GM19452 (cell line): ENCODE measurements around the gene ASIC1.

ENCODE experiments used
- ATAC-seq: cut with Tn5 transposase; IDR thresholded peaks from one replicate; pipeline ENCODE4 v1.9.1; 2021; ENCODE audit not compliant: unreplicated experiment

The ASIC1 gene

DNA sequence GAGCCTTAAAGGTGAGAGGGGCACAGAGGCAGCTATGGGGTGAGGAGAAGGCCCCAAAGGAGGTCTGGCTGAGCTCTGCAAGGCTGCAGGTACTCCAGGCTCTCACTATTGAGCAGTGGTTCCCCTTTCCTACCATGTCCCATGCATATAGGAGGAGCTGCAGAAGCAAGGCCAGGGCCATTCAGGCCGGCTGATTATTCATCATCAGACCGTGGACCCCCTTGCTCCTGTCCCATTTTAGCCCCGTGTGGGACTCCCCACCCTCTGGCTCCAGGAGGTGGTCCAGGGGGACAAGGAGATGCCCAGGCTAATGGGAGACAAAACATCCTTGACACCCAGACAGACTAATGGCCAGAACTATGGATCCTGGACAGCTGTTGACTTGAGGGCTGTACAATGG is 49.5 kb downstream of the ASIC1 start:
- ATAC-seq: no peak

DNA sequence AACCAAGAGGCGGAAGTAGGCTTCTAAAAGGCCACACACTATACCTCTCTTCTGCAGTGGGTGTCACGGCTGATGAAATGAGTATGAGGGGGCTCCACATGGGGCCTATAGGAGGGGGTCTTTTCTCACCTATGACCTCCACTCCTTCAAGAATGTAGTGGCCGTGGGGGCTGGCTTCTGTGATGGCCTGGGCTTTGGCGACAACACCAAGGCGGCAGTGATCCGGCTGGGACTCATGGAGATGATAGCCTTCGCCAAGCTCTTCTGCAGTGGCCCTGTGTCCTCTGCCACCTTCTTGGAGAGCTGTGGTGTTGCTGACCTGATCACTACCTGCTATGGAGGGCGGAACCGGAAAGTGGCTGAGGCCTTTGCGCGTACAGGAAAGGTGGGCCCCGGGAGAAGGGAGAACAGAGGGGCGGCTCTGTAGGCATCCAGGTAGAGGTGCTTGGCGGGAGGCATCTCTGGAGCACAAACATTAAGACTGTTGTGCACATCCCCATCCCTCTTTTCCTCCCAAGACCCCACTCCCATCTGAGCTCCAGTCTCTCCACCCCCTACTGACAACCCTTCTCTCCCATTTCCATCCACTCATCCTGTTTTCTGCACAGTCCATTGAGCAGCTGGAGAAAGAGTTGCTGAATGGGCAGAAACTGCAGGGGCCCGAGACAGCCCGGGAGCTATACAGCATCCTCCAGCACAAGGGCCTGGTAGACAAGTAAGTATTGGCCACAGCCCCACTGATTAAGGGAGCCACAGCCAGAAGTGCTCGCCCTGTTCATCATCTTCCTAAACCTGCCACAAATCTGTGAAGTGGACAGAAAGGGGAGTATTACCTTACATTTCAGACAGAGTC is 50.2 kb downstream of the ASIC1 start:
- no peak for ATAC-seq

DNA sequence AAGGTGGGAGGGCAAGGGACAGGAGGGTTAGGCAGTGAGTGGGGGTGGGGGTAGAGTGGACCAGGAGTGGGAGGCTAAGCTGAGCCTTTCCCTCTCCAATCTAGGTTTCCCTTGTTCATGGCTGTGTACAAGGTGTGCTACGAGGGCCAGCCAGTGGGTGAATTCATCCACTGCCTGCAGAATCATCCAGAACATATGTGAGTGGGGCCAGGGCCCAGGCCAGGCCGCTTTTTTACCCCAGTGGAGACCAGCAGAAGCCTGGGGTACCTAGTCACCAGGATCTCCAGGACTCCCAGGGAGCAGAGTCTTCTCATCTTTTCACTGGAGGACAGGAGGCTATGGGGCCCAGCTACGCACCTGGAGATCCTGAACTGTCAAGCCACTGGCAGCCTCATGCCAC is 51.9 kb downstream of the ASIC1 start:
- ATAC-seq: no peak

DNA sequence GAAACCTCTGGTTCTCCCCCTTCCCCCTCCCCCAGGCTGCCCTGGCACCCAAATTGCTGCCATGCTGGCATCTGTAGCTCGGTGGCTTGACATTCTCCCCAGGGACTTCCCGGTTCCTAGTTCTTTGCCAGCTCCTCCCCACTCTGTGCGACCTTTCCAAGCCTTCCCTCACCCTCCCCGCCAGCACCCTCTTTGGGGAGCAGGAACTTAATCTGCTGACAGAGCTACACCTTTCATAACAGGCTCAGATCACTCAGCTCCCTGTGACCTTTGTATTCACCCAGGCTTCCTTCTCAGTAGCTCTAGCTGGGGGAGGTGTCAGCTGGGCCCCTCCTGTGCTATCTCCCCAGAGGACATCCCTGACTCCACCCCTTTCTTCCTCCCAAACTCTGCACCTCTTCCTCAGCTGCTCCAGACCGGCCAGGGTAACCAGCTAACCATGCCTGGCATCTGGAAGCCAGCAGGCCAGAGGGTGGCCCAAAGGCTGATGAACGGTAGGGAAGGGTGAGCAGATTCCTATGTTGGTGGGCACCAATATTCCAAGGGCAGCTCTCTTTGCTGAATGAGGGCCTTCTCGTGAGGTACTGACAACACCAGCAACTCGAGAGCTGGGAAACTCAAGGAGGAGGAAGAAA is 52.8 kb downstream of the ASIC1 start:
- ATAC-seq: no peak

DNA sequence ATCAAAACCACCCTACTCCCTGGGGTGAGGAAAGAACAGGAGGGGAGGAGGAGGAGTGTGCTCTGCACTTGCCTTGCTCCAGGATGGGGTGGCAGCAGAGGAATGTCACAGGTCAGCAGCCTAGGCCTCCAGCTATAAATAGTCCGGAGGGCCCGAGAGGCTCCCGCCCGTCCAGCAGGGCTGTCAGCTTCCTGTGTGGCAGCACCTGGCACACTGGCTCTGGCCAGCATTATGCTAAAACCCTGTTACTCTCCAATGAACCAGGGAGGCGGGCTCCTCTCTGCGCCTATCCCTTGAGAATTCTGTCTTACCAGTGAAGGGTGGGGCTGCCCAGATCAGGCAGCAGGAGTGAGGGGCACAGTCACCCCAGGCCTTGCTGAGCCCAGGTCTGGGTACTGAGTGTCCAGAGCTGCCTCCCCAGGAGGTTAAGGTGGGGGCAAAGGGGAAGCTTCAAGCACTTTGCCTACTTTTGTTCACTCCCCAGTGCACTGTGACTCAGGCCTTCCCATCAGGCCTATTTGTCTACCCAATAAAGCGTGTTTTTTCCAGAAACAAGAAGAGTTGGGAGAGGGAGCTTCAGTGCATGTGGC is 53.5 kb downstream of the ASIC1 start:
- no peak for ATAC-seq

DNA sequence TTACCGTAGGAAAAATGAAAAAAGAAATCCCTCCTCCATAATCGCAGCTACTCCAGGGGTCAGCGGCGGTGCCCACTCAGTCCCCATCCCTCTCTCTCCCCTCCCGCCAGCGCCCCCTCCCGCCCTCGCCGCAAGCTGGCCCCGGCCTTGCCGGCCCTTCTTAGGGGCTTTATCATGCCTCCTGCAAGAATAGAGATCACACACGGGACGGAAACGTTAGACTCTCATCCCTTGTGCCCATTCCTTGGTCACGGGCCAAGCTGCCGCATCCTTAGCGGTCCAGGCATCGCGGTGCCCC is 53.9 kb downstream of the ASIC1 start:
- peak; percentile 5 for ATAC-seq

DNA sequence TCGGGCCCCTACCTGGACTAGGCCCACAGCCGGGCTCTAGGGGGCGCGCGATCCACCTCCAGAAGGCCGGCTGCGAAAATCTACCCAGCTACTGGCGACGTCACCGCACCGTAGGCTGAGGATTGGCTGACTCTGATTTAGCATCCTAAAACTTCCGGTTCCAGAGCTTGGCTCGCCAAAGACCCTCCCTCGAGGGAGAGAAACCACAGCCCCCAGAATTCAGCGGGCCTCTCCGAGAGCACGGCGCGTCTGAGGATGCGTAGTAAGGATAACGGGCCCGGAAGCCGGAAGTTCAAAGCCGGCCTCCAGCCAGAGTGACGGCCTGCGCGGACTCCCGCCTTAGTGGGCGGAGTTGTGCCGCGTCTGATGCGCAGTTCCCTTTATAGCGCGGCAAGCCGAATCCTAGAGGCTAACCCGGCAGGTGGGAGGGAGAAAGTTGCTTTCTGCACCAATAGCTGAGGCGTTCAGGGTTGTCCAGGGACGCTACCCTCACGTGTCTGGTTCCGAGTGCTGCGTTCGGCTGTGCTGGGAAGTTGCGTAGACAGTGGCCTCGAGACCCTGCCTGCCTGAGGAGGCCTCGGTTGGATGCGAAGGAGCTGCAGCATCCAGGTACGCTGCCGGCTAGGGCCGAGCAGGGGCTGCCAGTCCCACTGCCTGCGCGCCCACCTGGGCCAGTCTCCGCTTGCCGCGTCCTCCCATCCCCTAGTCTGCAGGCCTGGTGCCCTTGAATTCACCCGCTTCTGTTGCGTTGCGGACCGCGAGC is 54.5 kb downstream of the ASIC1 start, which contains the start of gene COX14:
COX14 (plus strand) TSS at position 544 of the 763 bp plus-strand sequence. CDS start 7,808 bp downstream, outside the sequence.
- peak; percentile 85 for ATAC-seq

DNA sequence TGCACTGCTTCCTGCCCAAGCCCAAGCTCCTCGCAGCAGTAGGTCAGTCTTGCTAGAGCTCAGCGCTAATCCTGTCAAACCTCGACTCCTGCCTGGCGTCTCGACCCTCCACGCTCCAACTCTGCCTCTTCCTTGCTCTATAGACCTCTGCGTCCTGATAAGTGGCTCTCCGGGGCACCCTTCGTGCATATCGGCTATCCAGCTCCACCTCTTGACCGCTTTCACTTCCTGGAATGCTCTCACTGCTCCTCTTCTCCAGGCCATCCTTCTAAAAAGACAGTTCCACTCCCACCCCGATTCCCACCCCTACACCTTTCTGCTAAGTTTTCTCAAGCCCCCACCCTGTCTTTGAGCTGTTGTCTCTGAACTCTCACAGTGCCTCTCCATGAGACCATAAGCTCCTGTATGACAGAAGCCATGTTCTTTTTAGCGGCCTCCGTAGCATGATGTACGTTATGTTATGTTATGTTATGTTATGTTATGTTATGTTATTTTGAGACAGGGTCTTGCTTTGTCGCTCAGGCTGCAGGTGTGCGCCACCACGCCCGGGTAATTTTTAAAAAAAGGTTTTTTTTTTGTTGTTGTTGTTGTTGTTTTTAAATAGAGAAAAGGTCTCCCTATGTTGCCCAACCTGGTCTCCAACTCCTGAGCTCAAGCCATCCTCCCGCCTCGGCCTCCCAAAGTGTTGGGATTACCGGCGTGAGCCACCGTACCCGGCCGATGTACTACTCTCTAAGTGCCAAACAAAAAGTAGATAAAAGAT is 55.2 kb downstream of the ASIC1 start:
- ATAC-seq: no peak

DNA sequence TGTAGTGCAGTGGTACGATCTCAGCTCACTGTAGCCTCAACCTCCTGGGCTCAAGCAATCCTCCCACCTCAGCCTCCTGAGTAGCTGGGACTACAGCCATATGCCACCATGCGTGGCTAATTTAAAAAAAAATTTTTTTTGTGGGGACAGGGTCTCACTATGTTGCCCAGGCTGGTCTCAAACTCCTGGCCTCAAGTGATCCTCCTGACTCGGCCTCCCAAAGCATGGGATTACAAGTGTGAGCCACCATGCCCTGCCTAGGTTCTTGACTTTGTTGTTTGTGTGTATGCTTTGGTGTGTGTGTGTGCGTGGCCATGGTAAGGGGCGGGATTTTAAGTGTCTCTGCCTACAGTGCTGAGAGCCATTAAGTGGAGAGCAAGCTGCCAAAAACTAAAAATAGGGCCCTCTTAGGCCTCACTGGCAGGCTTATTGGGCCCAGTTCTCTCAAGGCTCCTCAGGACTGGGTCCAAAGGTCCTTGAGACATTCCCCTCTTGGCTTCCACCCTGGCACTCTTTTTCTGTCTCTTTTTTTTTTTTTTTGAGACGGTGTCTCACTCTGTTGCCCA is 59.7 kb downstream of the ASIC1 start:
- no peak for ATAC-seq

DNA sequence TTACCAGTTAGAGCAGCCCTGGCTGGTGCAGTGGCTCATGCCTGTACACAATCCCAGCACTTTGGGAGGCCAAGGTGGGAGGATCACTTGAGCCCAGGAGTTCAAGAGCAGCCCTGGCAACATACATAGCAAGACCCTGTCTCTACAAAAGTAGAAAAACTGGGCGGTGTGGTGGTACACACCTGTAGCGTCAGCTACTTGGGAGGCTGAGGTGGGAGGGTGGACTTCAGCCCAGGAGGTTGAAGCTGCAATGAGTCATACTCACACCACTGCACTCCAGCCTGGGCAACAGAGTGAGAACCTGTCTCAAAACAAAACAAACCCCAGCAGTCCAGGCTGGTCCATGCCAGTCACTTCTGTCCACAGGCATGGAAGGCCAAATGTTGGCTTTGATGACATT is 62.0 kb downstream of the ASIC1 start:
- ATAC-seq: no peak

DNA sequence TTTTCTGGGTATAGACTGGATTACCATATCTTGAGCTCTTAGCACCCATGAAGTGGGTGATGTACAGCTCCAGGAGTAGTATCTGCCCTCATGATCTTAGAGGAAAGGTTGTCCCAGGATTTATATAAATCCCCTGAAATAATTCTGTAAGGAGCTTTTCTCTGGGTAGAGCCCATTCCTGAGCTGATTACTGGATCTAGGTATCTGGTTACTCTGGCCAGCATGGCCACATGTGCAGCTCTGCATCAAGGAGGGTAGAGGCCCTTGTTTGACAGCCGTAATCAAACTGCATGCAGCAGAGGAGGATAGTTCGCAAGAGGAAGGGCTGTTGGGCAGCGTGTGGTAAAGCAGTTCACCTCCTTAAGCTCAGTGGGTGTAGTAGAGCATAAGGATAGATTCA is 63.1 kb downstream of the ASIC1 start:
- no peak for ATAC-seq

DNA sequence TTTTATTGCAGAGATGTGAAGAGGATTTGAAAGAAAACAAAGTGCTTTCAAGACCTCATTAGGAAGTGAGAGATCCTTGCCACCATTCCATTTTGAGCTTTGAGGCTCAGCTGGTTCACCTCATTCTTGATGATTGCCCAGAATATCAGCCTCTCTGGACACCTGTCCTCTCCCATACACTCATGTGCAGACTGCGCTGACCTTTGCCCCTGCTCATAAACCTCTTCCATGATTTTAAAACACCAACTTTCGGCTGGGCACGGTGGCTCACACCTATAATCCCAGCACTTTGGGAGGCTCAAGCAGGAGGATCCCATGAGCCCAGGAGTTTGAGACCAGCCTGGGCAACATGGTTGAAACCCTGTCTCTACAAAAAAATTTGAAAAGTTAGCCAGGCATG is 63.6 kb downstream of the ASIC1 start:
- ATAC-seq: no peak

DNA sequence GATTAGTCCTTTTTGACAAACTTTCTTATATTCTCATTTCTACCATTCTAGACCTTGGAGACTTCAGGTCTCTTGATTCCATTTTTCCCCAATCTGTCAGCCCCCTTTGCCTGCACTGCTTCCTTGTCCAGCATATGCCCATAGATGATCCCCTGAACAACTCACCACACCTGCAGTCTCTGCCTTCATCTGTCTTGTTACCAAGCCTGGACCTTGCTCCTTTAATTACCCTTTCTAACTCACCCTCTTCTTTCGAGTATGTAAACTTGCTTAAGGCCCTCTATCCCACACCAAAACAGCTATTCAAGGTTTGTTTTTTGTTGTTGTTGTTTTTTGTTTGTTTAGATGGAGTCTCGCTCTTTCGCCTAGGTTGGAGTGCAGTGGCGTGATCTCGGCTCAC is 64.2 kb downstream of the ASIC1 start:
- ATAC-seq: no peak

DNA sequence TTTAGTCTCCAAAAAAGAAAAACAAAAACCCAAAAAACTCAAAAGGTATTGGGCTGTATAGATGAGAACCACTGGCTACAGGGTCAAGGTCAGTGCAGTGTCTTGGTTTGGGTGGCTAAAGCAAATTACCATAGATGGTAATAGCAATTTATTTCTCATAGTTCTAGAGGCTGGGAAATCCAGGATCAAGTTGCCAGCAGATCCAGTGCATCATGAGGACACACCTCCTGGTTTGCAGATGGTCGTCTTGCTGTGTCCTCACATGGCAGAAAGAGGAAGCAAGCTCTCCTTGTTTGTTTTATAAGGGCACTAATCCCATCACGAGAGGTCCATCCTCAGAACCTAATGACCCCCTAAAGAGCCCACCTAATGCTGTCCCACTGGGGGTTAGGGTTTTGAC is 65.8 kb downstream of the ASIC1 start:
- ATAC-seq: no peak

DNA sequence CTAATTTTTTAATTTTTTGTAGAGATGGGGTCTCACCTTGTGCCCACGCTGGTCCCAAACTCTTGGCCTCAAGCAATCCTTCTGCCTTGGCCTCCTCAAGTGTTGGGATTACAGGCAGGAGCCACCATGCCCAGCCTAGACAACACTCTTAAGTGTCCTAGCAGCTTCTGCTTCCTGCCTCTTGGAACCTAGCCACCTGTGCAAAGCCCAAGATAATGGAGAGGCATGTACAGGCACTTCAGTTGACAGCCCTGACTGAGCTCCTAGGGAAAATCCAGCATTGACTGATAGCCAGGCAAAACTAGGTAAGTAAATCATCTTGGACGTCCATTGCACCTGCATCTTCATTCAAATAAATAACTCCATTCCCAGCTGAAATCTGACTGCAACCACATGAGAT is 70.2 kb downstream of the ASIC1 start:
- ATAC-seq: no peak

DNA sequence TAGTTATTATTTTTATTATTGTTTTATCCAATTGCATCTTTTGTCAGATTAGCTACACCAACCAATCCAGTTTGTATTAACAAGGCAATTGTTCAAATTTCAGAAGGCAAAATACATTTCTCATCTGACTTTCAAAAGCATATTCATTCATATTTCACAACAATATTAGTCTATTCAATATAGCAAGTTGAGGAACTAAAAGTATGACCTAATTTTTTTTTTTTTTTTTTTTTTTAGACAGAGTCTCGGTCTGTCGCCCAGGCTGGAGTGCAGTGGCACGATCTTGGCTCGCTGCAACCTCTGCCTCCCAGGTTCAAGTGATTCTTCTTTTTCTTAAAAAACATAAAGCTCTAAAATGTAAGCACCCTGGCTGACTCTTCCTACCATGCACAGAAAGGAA is 71.9 kb downstream of the ASIC1 start:
- no peak for ATAC-seq

DNA sequence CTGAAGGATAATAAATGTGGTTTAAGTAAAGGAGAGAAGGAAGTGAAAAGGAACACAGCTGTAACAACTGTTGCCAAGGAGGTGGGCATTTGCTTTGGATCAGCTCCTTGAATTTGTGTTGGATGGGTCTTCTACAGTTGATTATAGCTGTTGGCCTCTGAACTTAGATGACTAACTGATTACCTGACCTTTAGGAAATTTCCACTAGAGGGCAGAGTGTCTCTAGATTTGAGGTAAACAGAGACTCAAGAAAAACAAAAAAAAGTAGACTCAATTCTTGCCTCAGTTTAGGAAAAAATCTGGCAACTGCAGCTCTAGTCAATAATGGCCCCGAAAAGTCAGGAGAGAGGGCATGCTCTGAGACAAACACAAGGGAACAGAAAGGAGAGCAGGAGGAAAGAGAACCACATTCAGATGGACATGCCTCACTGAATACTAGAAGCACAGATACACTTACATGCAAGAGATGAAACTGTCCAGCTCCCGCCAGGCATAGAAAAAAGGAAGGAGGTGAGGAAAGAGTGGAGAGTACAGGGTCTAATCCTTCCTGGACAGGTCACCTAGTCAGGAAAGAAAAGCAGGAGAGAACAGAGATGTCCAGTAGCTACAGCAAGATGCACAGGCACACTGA is 75.2 kb downstream of the ASIC1 start:
- no peak for ATAC-seq
